Stimulated activated CD8-positive, alpha-beta memory T cell treated with anti-CD3 and anti-CD28 coated beads, Interleukin-15, amount 100 ng/mL, for 48 hours (primary cell): ENCODE results near the gene PRLH.
"Not testable (repeated sequence)": the region's sequence is repeated elsewhere in the genome, so short reads cannot be mapped to it uniquely, and the experiment has no call there.

ENCODE experiments used
- DNase-seq, 2 donors: peaks; one replicate each; pipeline ENCODE4 v3.0.0-alpha.2; 2020; ENCODE audit warnings: low read depth in 2 of 2

The PRLH gene

GRCh38 chr2:237600205-237600846, 34.0 kb downstream of the PRLH start:
- DNase-seq, result no peak

DNA sequence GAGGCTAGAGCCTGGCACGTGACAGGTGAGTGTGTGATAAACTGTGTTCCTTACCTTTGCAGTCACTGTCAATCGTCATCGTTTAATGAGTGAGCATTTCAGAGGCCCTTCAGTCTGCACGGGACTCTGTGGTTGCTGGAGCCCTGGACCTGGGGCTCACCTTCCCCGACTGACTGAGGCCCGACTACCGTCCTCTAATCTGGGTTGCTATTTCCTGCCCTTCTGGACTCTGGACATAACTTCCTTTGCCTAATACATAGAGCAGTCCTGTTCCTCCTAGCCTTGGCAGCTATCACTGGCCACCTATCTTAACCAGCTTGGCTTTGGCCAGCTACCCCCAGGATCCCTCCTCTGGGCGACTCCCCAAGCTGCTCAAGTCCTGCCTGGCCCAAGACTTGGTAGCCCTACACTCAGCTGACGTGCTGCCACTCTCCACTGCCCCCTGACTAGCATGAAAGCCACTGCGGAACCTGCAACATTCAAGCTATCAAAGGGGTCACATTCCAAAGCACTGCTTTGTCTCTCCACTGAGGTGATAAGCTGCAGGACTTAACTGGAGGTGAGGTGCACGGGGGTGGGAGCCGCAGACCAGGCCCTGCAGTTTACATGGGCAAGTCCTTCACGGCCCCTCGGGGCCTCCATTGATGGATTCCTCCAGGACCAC, 35.2 kb downstream of the PRLH start:
- no peak for DNase-seq

DNA sequence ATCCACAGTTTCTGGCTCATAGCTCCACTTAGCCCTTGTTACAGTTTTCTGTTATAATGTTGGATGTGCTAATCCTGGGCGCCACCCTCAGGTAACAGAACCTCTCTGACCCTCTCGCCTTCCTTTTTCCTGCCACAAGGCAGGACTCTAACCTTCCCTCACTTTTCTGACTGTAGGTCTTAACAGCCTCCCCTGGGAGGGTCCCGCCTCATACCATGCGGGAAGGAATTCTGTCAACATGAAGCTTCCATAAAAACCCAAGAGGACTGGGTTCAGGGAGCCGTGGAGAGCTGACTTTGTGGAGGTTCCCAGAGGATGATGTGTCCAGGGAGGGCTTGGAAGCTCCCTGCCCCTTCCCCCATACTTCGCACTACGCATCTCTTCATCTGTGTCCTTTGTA, 36.0 kb downstream of the PRLH start:
- no peak for DNase-seq

DNA sequence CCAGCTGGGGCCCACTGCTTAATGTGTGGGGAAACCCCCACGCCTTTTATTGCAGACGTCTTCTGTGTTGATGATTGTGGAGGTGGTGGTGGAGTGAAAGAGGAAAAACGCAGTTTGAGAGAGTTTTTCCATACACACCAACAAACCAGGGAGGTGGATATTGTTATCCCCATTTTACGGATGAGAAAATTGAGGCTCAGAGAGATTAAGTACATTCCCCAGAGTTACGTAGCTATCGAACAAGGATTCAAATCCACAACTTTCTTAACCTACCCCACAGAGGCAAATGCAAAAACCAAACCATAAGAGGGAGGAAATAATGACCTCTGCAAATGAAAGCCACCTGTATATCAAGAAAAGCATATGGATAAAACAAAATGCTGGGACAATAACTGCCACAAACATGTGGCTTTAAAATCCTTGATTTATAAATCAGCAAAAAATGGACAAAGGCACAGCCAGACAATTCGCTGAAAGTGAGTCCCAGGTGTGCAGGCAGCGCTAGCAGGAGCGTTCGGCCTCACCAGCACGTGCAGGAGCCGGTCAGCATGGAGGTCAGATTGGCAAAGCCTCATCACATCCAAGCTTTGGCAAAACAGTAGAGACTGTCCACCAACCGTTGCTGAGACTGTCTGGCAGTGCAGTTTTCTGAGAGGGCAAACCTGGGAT, 36.8 kb downstream of the PRLH start:
- no peak for DNase-seq

DNA sequence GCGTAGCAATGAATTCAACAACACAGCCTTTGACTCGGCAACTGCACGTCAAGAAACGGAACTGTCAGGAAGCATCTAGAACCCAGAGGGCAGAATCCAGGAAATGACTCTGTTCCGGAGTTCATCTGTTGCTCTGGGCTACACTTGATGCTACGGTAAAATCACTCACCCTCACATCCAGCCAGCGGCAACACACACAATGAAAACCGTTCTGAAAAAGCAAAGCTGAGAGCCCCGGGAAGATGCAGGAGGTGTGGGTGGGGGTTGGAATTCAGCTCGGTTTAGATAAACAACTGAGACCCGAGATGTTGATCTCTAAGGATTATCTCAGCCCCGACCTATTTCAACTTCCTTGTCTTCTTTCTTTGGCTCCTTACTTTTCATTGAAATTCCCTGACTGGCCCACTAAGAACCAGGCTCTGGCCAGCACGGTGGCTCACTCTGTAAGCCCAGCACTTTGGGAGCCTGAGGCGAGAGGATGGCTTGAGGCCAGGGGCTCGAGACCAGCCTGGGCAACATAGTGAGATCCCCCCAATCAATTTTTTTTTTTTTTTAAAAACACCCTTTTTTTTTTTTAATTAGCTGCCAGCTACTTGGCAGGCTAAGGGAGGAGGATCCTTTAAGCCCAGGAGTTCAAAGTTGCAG, 37.5 kb downstream of the PRLH start:
- DNase-seq, result no peak

DNA sequence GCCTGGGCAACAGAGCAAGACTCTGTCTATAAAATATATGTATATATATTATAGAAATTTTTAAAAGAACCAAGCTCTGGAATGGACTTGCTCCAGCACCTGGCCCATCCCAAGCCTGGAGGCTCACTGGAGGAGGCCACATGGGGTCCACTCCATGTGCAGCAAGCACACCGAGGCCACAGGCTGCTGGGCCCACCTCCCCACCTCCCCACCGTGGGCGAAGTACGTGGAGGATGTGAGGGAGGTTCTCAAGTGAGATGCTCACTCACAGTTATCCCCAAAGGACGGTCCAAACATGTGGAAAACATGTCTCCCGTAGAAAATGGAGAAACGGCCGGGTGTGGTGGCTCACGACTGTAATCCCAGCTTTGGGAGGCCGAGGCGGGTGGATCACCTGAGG, 38.0 kb downstream of the PRLH start:
- DNase-seq, result no peak

GRCh38 chr2:237604960-237605359, 38.6 kb downstream of the PRLH start:
- DNase-seq, result no peak

DNA sequence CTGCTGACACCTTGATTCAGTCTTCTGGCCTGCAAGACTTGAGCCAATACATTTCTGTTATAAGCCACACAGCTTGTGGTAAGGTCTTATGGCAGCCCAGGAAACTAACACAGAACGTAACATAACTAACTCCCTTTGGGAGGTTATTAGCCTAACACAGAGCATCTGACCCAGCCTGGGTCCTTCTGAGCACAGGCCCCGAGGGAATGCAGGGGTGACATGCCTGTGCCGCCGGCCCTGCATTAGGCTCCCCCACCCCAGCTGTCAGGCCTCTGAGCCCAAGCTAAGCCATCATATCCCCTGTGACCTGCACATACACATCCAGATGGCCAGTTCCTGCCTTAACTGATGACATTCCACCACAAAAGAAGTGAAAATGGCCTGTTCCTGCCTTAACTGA, 40.1 kb downstream of the PRLH start:
- not testable (repeated sequence) for DNase-seq

DNA sequence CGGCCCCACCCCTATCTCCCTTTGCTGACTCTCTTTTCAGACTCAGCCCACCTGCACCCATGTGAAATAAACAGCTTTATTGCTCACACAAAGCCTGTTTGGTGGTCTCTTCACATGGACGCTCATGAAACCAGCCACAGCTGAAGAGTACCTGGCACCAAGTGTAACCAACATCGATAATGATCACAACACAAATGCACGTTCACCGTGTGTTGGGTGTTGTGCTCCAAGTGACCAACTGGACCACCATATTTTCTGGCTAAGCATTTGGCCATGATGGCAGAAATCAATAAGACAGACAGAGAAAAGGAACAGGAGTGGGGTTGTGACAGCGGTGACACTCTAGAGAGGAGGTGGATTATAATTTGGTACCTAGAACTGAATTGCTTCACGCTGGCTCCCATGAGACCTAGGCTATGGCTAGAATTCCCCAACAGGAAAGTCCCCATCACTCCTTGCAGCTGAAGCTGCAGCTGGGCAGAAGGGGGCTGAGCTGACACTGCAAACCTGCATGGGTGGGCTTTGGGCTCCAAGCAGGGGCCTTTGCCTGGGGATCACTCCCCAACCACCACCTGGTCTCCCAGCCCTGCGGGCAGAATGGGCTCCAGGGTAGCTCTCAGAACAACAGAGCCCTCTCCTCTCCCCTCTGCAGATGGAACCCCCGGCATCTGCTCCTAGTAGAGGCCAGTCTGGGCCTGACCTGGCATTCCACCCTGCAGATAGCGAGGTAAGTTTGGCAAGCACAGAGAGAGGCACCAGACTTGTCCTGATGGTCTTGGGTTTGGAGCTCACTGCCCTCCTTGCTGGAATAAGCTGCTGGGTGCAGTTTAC, 46.4 kb downstream of the PRLH start:
- DNase-seq, result no peak

GRCh38 chr2:237613679-237614078, 47.3 kb downstream of the PRLH start:
- DNase-seq, result no peak

- no peak for DNase-seq
Observed at GRCh38 chr2:237614151-237614720, 47.9 kb downstream of the PRLH start.

DNA sequence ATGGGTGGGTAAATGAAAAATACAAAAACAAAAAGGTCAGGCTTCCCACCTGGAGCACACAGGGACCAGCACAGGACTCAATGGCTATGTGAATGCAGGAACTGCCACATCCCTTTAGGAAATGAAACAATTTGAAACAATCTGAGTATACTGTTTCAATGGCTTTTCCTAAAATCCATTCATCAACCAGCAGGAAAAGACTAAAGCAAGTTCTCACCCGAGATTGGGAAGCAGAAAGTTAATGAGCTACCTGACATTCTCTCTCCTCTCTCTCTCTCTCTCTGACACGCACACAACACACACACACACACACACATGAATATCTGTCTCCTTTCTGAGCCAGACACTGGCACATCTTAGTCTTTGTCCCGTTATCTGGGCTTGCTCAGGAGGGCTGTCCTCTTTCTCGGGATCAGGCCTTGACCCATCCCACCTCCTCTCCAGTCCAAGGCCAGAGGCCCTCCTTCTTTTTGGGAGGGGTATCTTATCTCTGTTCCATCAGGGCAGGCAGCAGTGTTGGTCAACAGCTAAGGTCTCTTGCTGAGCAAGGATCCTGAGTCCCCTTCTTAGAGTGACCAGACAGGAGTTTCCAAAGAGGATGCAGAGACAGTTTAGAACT, 49.4 kb downstream of the PRLH start:
- DNase-seq, result no peak

- no peak for DNase-seq
Observed at GRCh38 chr2:237616373-237616733, 50.0 kb downstream of the PRLH start.
